GM23338 (cell line): ENCODE results near the gene GRK4.

Source experiments
- CREB1 ChIP-seq: fragments of 250-450 bp; sonication (Bioruptor Pico); IDR thresholded peaks from 2 replicates; pipeline ENCODE4 v1.5.0; 2020; ENCODE audit warnings: low read depth, mild to moderate bottlenecking, moderate library complexity
- EZH2 ChIP-seq: fragments of 200-600 bp; sonication (generic); IDR thresholded peaks from one replicate; pipeline ENCODE4 v1.8.0; 2017; ENCODE audit warnings: antibody characterized with exemption, mild to moderate bottlenecking, low read depth; ENCODE audit not compliant: unreplicated experiment
- EZH2phosphoT487 ChIP-seq: fragments of 200-600 bp; sonication (generic); IDR thresholded peaks from one replicate; pipeline ENCODE4 v1.8.1; 2018; ENCODE audit warnings: antibody characterized with exemption; ENCODE audit not compliant: unreplicated experiment
- POLR2AphosphoS5 ChIP-seq: IDR thresholded peaks from 2 replicates; pipeline ENCODE4 v1.6.1; 2016; ENCODE audit warnings: antibody characterized with exemption, low read depth
- ZNF114 ChIP-seq: fragments of 250-450 bp; sonication (Bioruptor Pico); IDR thresholded peaks from 2 replicates; pipeline ENCODE4 v1.5.0; 2020; ENCODE audit warnings: mild to moderate bottlenecking, moderate library complexity
- TF ChIP-seq, protein P1 (sequence below), 2 experiments: fragments of 200-600 bp in 1 of 2; sonication (generic) in 1 of 2; conservative IDR thresholded peaks; 2 replicates each; pipeline versions ENCODE4 v1.5.1 to v1.6.1; 2016 to 2017; ENCODE audit warnings: antibody characterized with exemption in 2 of 2, low read depth in 2 of 2, mild to moderate bottlenecking in 2 of 2, moderate library complexity in 1 of 2
- TF ChIP-seq, protein P2 (sequence below): IDR thresholded peaks from one replicate; pipeline ENCODE4 v1.6.1; 2018; ENCODE audit warnings: antibody characterized with exemption; ENCODE audit not compliant: unreplicated experiment

DNA sequence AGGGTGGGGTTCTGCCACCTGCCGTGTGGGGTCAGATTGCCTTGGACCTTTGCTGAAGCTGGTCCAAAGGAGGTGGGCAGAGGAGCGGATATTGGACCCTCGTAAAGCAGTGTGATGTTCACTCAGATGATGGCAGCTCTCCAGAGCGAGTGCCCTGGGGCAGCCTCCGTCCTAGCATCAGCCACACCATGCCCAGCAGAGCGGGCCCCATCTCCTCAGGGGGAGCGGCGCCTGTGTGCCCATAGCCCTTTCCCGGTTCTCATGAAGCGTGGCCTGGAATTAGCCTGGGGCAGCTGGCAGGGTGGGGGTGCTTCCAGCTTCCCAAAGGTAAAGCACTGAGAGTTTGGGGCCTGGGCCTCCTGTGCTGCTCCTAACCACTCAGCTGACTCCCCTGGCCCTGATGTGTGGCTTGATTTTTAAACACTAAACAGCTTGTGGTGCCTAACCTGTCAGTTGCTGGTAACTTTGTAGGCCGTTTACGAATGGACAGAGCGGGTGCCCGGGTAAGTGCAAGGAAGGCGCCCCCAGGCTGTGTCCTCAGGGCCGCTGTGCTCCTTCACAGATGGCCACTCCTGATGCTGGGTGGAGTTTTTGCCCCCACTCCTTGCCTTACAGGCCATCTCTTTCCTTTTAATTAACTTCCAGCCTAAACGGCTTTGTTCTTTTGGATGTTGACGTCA is 36.2 kb upstream of the GRK4 start:
- TF ChIP-seq, protein P1, sequence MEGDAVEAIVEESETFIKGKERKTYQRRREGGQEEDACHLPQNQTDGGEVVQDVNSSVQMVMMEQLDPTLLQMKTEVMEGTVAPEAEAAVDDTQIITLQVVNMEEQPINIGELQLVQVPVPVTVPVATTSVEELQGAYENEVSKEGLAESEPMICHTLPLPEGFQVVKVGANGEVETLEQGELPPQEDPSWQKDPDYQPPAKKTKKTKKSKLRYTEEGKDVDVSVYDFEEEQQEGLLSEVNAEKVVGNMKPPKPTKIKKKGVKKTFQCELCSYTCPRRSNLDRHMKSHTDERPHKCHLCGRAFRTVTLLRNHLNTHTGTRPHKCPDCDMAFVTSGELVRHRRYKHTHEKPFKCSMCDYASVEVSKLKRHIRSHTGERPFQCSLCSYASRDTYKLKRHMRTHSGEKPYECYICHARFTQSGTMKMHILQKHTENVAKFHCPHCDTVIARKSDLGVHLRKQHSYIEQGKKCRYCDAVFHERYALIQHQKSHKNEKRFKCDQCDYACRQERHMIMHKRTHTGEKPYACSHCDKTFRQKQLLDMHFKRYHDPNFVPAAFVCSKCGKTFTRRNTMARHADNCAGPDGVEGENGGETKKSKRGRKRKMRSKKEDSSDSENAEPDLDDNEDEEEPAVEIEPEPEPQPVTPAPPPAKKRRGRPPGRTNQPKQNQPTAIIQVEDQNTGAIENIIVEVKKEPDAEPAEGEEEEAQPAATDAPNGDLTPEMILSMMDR (conservative IDR thresholded peaks at IDR 0.05; ENCODE audit: low read depth in 2 of 2): no peak
- TF ChIP-seq, protein P2, sequence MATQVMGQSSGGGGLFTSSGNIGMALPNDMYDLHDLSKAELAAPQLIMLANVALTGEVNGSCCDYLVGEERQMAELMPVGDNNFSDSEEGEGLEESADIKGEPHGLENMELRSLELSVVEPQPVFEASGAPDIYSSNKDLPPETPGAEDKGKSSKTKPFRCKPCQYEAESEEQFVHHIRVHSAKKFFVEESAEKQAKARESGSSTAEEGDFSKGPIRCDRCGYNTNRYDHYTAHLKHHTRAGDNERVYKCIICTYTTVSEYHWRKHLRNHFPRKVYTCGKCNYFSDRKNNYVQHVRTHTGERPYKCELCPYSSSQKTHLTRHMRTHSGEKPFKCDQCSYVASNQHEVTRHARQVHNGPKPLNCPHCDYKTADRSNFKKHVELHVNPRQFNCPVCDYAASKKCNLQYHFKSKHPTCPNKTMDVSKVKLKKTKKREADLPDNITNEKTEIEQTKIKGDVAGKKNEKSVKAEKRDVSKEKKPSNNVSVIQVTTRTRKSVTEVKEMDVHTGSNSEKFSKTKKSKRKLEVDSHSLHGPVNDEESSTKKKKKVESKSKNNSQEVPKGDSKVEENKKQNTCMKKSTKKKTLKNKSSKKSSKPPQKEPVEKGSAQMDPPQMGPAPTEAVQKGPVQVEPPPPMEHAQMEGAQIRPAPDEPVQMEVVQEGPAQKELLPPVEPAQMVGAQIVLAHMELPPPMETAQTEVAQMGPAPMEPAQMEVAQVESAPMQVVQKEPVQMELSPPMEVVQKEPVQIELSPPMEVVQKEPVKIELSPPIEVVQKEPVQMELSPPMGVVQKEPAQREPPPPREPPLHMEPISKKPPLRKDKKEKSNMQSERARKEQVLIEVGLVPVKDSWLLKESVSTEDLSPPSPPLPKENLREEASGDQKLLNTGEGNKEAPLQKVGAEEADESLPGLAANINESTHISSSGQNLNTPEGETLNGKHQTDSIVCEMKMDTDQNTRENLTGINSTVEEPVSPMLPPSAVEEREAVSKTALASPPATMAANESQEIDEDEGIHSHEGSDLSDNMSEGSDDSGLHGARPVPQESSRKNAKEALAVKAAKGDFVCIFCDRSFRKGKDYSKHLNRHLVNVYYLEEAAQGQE: no peak
- TF ChIP-seq EZH2phosphoT487: no peak
- no peak for TF ChIP-seq POLR2AphosphoS5
- TF ChIP-seq EZH2: no peak
- TF ChIP-seq ZNF114 (CRISPR knock-in tag): no peak
- no peak for TF ChIP-seq CREB1 (CRISPR knock-in tag)
